GM19324 (cell line): ENCODE results near the gene TTI1.

Source experiments
- ATAC-seq: cut with Tn5 transposase; IDR thresholded peaks from one replicate; pipeline ENCODE4 v1.9.1; 2021; ENCODE audit warnings: mild to moderate bottlenecking, moderate library complexity; ENCODE audit not compliant: unreplicated experiment, low FRiP score

TTI1 gene

DNA sequence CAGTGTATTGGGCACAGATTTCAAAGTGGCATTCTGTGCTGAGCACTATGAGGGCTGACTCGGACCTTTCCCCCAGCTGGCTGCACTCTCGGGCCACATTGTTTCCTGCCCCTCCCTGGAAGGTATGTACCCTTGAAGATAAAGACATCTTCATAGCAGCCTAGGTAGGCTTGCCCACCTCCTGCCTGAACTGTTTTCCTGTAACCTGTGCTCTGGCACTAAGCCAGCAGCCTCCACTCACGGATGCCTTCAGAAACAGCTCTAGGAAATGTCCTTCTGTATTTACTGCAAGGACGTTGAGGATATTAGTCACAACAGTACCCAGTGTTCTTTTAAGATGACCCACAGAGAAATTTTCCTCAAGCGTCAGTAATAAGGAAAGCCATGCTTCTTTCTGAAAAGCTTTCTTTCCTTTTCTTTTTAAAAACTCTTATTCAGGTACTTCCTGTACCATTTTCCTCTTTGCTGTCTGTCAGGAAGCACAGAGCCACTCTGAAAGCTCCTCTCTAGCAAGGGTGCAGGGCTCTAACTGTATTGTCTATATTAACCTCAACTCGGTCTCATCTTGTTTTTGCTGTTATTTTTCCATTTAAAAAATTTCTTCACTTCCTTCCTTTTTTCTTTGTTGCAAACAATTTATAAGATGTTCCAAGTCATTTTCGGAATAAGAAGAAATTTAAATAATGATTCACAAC, 43.5 kb downstream of the TTI1 start:
- no peak for ATAC-seq

DNA sequence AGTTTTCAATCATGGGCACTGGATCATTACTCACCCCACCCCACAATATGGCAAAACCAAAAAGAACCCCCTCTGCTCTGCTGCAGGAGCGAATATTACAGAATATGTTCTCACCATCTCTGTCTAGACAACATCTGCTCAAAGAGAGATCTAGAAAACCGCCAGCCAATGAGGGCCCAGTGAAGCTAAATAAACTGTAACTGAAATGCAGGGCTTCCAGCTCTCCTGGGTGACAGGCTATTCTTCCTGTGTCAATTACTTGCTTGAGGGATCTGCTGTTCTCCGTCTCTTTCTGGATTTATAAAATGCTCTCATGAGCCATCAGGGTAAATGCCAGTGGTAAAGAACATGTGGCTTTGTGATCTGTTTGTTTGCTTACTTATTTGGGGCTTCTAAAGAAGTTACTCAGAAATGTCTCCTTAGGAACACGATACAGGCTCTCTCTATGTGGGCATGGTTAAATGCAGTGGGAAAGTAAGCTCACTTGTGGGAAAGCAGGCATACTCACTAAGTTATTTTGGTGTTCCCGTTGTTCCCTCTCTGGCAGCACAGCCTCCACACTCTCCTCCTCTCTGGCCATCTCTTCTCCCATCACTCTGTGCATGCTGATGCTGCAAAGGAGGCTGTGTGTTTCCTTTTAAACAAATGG, 44.8 kb downstream of the TTI1 start:
- ATAC-seq = no peak

DNA sequence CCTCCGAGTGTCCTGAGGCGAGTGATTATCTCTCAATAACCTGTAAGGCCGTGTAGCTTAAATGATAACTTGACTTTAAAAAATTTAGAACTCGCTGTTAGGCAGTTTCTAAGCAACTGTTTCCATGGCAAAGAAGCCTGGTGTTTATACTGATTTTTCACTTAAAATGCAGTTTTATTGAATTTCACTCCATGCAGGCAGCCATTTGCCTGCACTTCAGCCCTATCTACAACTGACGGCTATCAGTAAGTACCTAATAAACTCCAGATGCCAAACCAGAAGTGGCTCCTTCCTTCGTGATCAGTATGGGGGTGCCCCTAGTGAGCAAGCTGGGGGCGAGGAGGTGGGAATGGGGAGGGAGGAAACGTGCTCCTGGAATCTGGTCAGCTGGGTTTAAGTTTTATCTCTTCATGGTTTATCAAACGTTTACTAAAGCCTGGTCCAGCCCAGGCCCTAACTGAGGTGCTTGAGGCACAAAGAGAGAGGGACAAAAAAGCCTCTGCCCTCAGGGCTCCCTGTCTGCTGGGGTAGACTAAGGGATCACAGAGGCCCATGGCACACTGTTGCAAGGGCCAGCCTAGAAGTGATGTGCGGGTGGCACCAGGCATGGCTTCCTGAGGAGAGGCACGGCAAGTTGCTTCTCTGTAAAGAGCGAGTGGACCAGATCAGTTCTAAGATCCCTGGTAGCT, 45.5 kb downstream of the TTI1 start:
- ATAC-seq = no peak

DNA sequence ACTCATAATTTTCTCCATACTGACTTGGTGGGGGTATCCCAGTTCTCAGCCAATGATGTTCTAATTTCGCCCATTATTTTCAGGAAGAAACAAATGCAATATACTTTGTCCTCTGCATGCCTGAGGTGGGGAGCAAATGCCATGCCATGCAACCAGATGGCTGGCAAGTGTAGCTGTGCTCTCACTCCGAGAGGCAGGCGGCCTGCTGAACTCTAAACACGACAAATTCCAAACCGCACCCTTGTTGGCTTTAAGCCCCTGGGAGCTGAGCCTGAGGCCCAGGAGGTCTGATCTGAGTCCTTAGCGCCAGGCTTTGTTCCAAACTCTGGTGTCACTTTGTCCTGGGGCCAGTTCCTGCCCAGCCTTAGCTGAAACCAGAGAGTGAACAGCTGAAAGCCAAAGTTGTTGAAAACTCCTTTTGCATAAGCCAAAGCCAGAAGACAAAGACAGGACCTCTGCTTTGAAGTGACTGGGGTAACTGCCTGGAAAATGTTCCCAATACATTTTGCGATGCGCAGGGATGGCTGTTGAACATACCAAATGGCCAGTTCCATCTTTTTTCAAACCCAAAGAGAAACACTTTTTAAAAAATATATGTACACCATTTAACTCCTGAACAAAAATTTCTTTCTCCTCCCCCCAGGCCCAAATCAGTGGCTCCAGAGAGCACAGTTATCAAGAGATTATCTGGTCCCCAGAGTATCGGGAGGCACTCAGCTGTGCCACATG, 46.2 kb downstream of the TTI1 start:
- no peak for ATAC-seq

DNA sequence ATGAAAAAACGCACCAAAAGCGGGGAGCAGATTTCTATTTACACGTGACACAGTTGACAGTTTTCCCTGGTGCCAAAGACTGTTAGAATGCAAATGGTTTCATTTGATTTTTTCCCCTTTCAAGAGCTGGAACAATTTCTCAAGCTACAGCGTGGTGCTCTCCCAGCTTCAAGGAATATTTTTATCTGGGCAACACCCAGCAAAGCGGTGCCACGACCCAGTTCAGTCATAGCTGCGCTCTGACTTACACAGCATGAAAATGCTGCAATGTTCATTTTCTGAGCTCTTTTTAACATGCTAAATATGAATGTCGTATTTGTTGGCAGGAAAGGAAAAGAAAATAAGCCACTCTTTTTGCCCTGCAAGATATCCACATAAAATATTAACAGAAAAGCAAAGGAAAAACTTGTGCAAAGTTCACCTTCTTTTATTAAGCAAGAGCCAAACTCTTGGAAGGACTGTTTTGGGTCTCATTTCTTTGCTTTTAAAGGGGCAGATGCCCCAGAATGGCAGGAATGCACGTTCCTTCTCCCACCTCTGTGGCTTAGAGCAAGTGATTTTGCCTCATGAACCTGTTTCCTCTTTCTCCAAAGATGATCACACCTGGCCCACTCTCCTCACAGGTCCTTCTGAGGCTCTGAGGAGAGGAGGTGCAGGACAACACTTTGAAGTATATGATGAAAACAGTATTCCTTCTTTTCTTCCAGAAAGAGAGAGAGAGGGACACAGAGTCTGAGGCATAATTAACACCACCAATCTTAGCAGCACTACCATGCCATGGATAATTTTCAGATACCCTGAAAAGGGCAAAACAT, 47.0 kb downstream of the TTI1 start:
- no peak for ATAC-seq

DNA sequence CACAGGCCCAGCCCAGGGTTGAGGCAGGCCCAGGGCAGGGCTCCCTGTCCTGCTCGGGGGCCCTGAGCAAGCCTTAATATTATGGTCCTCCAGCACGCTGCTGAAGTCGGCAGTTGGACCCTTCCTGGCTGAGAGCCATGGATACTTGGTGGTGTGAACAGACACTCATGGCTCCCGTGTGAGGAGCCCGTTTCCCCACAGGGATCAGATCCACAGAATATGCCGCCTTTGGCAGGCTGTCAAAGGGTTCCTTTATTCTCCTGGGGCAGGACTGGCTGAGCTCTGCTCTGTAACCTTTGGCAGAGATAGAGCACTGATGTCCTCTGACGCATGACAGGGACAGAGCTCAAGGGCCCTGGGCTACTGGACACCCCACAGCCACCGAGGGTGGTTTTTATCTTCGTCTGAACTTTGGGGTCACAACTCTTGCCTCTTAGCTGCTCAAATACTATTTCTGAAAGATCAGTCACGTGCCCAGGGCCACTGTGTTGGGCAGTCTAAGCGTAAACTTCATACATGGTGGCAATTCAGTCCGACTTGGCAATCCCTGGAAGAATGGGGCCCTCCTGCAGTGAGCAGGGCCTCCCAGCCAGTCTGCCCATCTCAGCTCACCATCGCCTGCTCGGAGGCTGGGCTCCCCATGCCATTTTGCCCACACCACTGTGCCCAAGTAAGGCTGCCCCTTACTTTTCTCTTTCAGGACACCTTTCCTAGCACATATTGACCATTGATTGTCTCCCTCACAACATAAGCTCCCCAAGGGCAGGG, 49.1 kb downstream of the TTI1 start:
- ATAC-seq = no peak

DNA sequence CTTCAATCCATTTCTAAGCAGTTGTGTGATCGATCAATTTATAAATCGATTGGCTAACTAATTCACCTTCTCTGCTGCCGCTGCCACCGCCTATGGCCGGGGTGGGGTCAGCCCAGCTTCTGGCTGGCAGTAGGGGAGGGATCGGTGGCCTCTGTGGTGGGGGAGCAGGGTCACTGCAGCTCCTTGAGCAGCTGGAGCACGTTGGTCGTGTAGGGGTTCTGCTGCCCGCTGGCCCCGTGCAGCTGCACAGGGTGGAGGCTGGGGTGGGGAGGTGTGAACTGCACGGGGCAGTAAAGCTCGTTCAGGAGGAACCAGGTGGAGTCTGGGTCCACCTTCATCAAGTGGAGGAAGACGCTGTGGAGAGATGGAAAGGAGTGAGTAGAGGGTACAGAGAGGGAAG, 50.0 kb downstream of the TTI1 start:
- no peak for ATAC-seq

DNA sequence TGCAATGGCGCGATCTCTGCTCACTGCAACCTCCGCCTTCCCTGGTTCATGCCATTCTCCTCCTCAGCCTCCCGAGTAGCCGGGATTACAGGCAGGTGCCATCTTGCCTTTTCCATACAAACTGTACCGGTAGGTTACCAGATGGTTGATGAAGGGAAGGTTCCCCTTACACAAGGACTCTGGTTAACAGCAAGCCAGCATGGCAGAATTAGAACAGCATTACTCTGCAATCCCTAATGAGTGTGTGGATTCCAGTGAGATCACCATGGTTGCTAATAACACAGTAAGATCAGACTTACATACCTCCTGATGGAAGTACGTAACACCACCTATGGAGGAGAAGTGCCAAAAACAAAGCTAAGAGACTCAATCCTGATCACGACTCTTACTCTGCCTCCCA, 51.7 kb downstream of the TTI1 start:
- no peak for ATAC-seq

DNA sequence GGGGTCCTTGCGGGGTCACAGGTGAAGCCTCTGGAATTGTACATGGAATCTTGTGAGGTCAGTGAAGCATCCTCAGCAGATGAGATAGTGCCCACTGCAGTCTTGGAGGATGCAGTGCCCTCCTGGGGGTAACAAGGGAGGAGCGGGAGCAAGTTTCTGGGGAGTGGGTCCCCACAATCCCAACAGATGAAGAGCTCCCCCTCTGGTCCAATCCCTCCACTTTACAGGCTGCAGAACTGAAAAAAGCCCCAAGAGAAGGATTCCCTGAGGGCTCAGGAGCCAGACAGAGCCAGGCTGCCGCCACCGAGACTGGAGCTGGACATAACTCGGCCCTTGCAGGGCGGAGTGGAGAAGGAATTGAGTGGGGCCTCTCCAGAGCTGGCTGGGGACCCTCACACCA, 52.4 kb downstream of the TTI1 start:
- no peak for ATAC-seq

DNA sequence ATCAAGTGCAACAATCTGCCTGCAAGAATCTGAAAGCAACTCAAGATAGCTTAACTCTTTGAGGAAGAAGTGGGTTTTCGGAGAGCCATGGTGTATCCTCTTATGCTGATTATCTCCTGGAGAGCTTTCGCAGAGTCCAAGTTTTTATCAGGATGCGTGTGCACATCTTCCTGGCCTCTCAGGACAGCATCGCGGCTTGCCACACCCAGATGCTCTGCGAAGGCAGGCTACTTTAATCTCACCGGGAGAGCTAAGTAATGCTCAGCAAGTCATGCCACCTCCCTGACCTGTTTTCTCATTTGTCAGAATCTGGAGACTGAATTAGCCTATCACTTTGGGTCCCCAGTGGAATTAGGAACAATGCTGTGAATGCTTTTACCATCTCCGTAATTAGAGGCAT, 52.9 kb downstream of the TTI1 start:
- no peak for ATAC-seq

DNA sequence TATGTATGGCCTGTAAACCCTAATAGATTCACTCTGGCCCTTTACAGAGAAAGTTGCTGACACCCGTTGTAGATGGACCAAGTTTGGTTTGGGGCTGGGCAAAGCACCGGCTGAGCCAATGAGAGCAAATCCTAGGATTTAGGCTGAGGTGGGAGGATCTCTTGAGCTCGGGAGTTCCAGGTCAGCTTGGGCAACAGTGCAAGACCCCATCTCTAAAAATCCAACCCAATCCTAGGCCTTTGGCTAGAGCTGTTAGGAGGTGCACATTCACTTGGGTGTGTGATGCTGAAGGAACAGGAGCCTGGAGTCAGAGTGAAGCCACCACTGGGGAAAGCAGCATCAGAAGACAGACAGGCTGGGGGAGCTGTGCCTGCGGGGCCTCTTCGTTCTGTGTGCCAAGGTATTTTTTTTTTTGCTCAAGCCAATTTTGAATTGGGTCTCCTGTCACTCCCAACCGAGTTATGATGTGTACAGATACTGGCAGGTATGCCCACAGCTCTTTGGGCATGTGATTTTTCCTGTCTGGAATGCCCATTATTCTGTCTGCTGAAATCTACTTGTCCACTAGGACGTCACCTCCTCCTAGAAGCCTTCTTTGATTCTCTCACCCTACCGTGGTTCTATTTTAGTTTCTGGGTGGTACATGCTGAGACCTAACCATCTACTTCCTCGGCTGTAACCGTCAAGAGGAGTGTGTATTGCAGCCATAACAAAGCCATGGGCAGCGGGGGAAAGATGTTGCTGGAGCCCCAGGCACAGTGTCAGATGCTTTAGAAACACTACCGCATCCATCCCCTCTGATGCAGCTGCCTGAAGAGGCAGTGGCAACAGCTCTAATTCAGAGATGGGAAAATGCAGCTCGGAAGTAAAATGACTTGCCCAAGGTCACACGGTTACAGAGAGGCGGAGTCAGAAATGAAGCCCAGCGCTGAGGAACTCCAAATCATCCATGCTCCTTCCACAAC, 54.0 kb downstream of the TTI1 start:
- ATAC-seq = no peak

DNA sequence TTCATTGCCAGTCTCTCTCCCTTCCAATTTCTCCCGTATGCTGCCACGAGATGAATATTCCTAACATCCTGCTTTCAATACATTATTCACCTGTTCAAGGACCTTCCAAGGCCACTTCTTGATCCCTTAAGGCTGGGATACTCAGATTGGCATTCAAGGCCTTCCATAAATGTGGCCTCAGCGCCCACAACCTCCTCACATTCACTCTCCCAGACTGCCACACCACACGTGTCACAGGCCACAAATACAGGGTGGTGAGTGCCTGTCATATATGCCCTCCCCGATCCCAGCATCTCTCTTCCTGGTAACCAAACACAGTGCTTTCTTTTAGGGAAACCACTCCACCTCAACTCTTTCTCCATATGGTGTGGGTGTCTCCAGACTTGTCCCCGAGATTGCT, 55.5 kb downstream of the TTI1 start:
- ATAC-seq = no peak

DNA sequence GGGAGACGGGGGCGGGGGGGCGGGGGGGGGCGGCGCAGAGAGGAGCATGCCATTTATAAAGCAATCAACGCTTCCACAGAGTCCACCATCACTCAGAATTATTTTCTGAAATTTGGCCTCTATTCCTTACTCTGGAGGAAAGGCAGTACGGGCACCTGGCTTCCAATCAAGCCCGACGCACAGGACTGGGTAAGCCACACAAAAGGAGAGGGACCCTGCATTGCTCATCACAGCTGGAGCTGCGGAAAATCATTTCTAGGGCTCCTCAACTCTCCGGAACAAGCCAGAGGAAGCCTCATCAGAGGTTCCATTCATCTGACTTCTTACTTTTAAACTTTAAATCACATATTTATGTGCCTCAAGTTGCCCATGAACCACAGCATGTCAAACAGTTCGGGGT, 55.9 kb downstream of the TTI1 start:
- ATAC-seq = no peak

DNA sequence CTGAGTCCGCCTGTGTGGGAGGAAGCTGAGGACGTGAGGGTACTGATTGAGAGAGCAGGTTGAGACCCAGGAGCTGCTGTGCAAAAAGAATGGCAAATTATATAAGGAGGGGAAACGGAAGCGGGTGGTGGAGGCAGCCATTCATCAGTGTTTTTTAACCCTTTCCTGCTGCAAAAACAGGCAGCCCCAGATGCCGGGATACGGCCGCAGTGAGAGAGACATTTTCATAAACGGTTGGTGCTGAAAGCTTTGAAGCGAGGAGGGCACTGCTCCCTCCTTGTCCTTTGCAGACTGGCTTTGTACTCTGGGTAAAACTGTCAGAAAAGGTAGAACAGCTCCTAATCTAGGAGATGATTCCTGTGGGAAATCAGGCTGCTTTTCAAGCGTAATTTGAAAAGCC, 56.4 kb downstream of the TTI1 start:
- ATAC-seq = no peak

DNA sequence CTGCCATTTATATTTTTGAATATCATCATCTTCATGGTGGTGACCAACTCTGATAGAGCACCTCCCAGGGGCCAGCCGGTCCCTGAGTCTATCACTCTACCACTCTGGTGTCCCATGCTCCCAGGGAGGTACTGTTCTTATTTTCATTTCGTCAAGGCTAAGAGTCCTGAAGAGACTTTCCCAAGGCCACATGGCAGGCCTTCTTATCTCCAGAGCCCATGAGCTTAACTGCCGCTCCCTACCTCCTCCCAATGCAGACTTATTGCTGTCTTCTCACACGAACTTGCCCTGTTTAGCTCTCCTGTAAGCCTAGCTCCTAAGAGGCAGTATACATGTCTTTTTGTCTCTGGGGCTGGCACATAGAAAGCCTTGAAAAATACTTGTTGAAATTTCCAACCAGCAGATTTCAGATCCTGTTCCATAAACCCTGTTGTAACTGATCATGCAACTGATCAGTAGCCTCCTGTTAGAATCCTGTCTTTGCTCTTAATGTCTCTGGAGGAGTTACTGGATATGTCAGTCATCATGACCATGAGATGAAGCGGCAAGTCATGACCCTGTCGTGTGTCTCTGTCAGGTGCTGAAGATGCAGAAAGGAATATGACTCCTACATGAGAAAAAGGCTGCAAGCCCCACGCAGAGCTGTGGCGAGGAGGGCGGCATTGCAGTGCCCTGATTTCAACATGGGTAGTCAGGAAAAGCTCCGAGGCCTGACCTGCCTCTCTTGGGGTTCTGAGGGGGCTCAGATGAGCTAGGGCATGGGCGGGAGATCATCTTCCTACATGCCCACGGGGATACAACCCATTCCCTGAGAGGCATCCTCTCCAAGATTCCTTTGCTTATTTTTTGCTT, 60.0 kb downstream of the TTI1 start:
- ATAC-seq = no peak

DNA sequence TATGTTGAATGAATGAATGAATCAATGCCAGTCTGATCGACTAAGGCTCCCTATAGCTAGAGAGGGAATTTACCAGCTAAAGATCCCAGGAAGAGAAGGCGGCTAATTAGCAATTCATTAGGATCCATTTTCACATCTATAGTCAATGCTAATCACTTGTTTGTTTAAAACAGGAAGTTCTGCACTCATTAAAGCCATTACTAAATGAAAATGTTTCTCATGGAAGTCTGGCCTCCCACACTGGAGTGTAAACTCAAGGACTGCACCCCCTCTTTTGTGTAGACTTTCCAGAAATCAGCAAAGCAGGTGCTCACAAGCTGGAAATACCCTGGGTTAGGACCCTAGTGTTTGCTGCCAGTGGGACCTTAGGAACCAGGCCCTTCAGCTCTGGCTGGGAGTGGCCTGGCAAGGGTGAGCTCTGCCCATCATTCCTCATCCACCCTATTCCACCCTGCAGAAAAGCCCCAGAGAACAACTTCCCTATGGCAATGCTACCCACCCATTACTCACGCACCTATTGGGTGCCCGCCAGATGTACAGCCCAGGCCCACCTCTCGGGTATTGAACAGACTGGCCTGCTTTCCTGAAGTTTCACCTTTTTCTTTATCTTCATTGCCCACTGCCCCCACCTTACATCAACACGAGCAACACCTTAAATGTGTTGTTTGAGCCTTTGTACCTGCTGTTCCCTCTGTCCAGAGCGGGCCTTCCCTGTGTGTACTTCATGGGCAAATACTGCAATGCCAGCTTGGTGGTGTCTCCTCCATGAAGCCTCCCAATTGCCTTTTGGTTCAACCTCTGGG, 60.8 kb downstream of the TTI1 start:
- no peak for ATAC-seq

DNA sequence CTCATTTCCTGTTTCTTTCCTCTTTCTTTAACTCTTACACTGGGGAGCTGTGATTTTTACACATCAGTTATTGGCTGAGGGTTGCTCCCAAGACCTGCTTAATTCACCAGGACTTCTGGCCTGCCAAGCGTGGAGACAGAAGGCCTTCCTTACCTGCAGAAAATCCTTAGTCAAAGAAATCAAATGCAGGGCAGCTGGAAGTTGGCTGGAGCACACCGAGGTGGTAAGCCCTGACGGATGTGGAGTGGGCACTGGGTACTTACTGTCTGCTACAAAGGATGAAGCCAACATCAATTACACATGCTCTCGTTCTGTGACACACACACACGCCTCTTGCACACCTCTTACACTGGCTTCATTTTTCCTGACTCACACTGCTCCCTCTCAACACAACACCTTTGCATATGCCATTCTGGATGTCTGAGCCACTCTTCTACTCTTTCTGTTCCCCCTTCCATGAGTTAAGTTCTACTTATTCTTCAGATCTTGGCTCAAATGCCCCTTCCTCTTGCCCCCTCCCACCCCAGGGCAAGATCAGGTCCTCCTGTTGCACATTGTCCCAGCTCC, 61.6 kb downstream of the TTI1 start:
- no peak for ATAC-seq
